Inflammatory macrophage treated with lipopolysaccharide for 4 hours (primary cell): Measurements from ENCODE around the gene CLDN12.

Experiments
- DNase-seq: peaks from one replicate; pipeline ENCODE4 v3.0.0-alpha.2; 2020

Gene CLDN12

GRCh38 chr7:90445633-90446032, 42.4 kb downstream of the CLDN12 start:
- no peak for DNase-seq

- no peak for DNase-seq
Observed at GRCh38 chr7:90446137-90446899, 43.1 kb downstream of the CLDN12 start.

GRCh38 chr7:90453259-90453891, 50.1 kb downstream of the CLDN12 start:
- no peak for DNase-seq

- no peak for DNase-seq
Observed at GRCh38 chr7:90453931-90454330, 50.7 kb downstream of the CLDN12 start.

- DNase-seq: peak; percentile 63
Observed at GRCh38 chr7:90455163-90456030, 52.1 kb downstream of the CLDN12 start.

GRCh38 chr7:90458104-90458503, 54.8 kb downstream of the CLDN12 start:
- DNase-seq: no peak

GRCh38 chr7:90459888-90460287, 56.6 kb downstream of the CLDN12 start:
- no peak for DNase-seq

- DNase-seq: peak; percentile 92
Observed at GRCh38 chr7:90461219-90461618, 58.0 kb downstream of the CLDN12 start.

- peak; percentile 80 for DNase-seq
Observed at GRCh38 chr7:90463151-90463628, 59.9 kb downstream of the CLDN12 start.
